Endothelial cell of umbilical vein (primary cell): ENCODE results near the gene SLC12A1. TPM values are rescaled to one million over a fixed set of nuclear protein-coding genes. Genes with fewer than 3 reads are reported as not detected.

ENCODE experiments used
- BruUV-seq: library from RNA; stranded (reverse); fragments of 400-500 nt; replicated peaks from 2 replicates; lab custom pipeline; 2021; lab: Mats Ljungman, UMichigan
- CTCF ChIA-PET: fragments of 300-600, 350-600 bp; sonication (Branson Sonifier 250); formaldehyde crosslinking; loops from one replicate; lab custom pipeline; 2021; ENCODE audit warnings: antibody characterized with exemption, inconsistent platforms; lab: Charles Lee
- POLR2A ChIA-PET: fragments of 300-600, 350-600 bp; sonication (Branson Sonifier 250); formaldehyde crosslinking; loops from one replicate; lab custom pipeline; 2021; ENCODE audit warnings: antibody characterized with exemption, inconsistent platforms; lab: Charles Lee
- DNase-seq: peaks from one replicate; pipeline ENCODE4 v3.0.0-alpha.2; 2011; ENCODE audit warnings: low read depth, low spot score
- FAIRE-seq: peaks from 2 replicates; lab custom pipeline; 2011; peaks lifted over from hg19 to GRCh38; lab: Jason Lieb, UNC
- H2AFZ ChIP-seq: 2 replicates; pipeline ENCODE4 v1.6.0; 2012; ENCODE audit warnings: low read depth, low read length, control low read depth, inconsistent platforms
- H3K27ac ChIP-seq: 2 replicates; pipeline ENCODE4 v1.5.1; 2011; ENCODE audit warnings: low read depth, mild to moderate bottlenecking, control low read depth, low read length, moderate library complexity; ENCODE audit not compliant: insufficient read depth
- H3K27me3 ChIP-seq, 2 experiments: 2 replicates each; pipeline versions ENCODE4 v1.6.0 to v1.6.1; 2011; ENCODE audit warnings: low read length in 2 of 2, mixed read lengths in 1 of 2; ENCODE audit not compliant: control insufficient read depth in 2 of 2, insufficient read depth in 2 of 2
- H3K36me3 ChIP-seq, 2 experiments: 2 replicates in 1 of 2; 3 replicates in 1 of 2; pipeline ENCODE4 v1.5.1; 2011; ENCODE audit warnings: low read length in 2 of 2, mild to moderate bottlenecking in 1 of 2, moderate library complexity in 1 of 2; ENCODE audit not compliant: control insufficient read depth in 2 of 2, insufficient read depth in 2 of 2; ENCODE audit errors: extremely low read depth in 1 of 2
- H3K4me1 ChIP-seq: 3 replicates; pipeline ENCODE4 v1.5.1; 2011; ENCODE audit warnings: mild to moderate bottlenecking, low read length; ENCODE audit not compliant: control insufficient read depth, insufficient read depth; ENCODE audit errors: extremely low read depth
- H3K4me2 ChIP-seq: 2 replicates; pipeline ENCODE4 v1.6.1; 2011; ENCODE audit warnings: low read length, control low read depth, mixed read lengths; ENCODE audit not compliant: insufficient read depth
- H3K4me3 ChIP-seq, 3 experiments: fragments of 200-600 bp in 1 of 3; sonication (generic), shearing (Covaris generic) in 1 of 3; replicated peaks in 1 of 3; 2 replicates each; pipeline ENCODE4 v1.5.1; 2011 to 2016; ENCODE audit warnings: control low read depth in 3 of 3, low read length in 3 of 3, mild to moderate bottlenecking in 2 of 3, inconsistent platforms in 1 of 3, low read depth in 1 of 3, moderate library complexity in 1 of 3; ENCODE audit not compliant: insufficient read depth in 1 of 3
- H3K79me2 ChIP-seq: 2 replicates; pipeline ENCODE4 v1.6.0; 2012; ENCODE audit warnings: low read length, inconsistent platforms; ENCODE audit not compliant: control insufficient read depth, insufficient read depth
- H3K9ac ChIP-seq: replicated peaks from 2 replicates; pipeline ENCODE3; 2011; ENCODE audit warnings: low read length, control low read depth; ENCODE audit not compliant: insufficient read depth; ENCODE audit errors: extremely low read depth
- H3K9me1 ChIP-seq: replicated peaks from 3 replicates; pipeline ENCODE4 v1.6.0; 2011; ENCODE audit warnings: mild to moderate bottlenecking, low read length; ENCODE audit not compliant: control insufficient read depth, insufficient read depth; ENCODE audit errors: extremely low read depth
- H3K9me3 ChIP-seq: replicated peaks from 2 replicates; pipeline ENCODE4 v1.5.1; 2012; ENCODE audit warnings: low read length, inconsistent platforms; ENCODE audit not compliant: control insufficient read depth, insufficient read depth
- H4K20me1 ChIP-seq: replicated peaks from 2 replicates; pipeline ENCODE3; 2011; ENCODE audit warnings: mild to moderate bottlenecking, low read length; ENCODE audit not compliant: control insufficient read depth, insufficient read depth; ENCODE audit errors: extremely low read depth
- CTCF ChIP-seq, 2 donors: IDR thresholded peaks; 1 replicate in 1 of 2; 2 replicates in 1 of 2; pipeline ENCODE4 v1.5.1; 2011; ENCODE audit warnings: low read length in 2 of 2, mild to moderate bottlenecking in 2 of 2, moderate library complexity in 2 of 2, control low read depth in 1 of 2, inconsistent platforms in 1 of 2, low read depth in 1 of 2; ENCODE audit not compliant: insufficient read depth in 1 of 2; ENCODE audit errors: extremely low read depth in 1 of 2
- EZH2 ChIP-seq: IDR thresholded peaks from 2 replicates; pipeline ENCODE4 v1.6.1; 2012; ENCODE audit warnings: borderline replicate concordance, low read depth, mild to moderate bottlenecking, moderate library complexity, low read length, inconsistent platforms; ENCODE audit not compliant: severe bottlenecking
- FOS ChIP-seq: IDR thresholded peaks from 2 replicates; pipeline ENCODE4 v1.6.1; 2011; ENCODE audit warnings: mild to moderate bottlenecking, low read length, moderate library complexity, borderline replicate concordance; ENCODE audit not compliant: insufficient read depth
- GATA2 ChIP-seq: IDR thresholded peaks from 2 replicates; pipeline ENCODE4 v1.7.0; 2011; ENCODE audit warnings: low read depth, mild to moderate bottlenecking, moderate library complexity, mixed read lengths, low read length; ENCODE audit not compliant: insufficient read length, insufficient read depth
- JUN ChIP-seq: IDR thresholded peaks from 2 replicates; pipeline ENCODE4 v1.6.1; 2011; ENCODE audit warnings: borderline replicate concordance, low read depth; ENCODE audit not compliant: insufficient read length, insufficient read depth
- MAX ChIP-seq: IDR thresholded peaks from 2 replicates; pipeline ENCODE4 v1.6.1; 2011; ENCODE audit not compliant: insufficient read depth, insufficient read length
- MYC ChIP-seq: IDR thresholded peaks from one replicate; pipeline ENCODE4 v1.6.1; 2011; ENCODE audit warnings: mild to moderate bottlenecking, low read depth, low read length
- POLR2A ChIP-seq: IDR thresholded peaks from 2 replicates; pipeline ENCODE4 v1.6.1; 2012; ENCODE audit warnings: low read depth, mild to moderate bottlenecking, control low read depth, low read length
- POLR2AphosphoS5 ChIP-seq: IDR thresholded peaks from 2 replicates; pipeline ENCODE4 v1.6.1; 2012; ENCODE audit warnings: low read depth, mild to moderate bottlenecking, control low read depth, low read length, moderate library complexity; ENCODE audit not compliant: insufficient read depth
- dilution Hi-C: fragments of 300-500 bp; cut with MboI; formaldehyde crosslinking; loops from one replicate; pipeline ENCODE4 v1.15.0; 2019; ENCODE audit warnings: low sequenced_read_pairs; ENCODE audit not compliant: extremely low pct_ligation_motif_present
- intact Hi-C: fragments of 100-400 bp; cut with micrococcal nuclease; formaldehyde crosslinking; loops from one replicate; pipeline ENCODE4 v1.10.0; 2022
- polyA plus RNA-seq, 4 experiments: library from polyadenylated mRNA; depleted of rRNA in 3 of 4; stranded (reverse) in 3 of 4; unstranded in 1 of 4; fragments of >200 nt; gene quantifications; 2 replicates each; pipeline versions ENCODE4 v1.2.1 to v1.2.3, GENCODE V29; 2011 to 2012; ENCODE audit warnings: missing spikeins in 1 of 4
- total RNA-seq: library from RNA; stranded (reverse); gene quantifications from 2 replicates; pipeline ENCODE4 v1.2.3, GENCODE V29; 2021

Gene SLC12A1
- total and polyA plus RNA-seq, 2 donors (not counting 3 experiments of a cell fraction or from before 2014, with no cell fraction given), result not detected

- H2AFZ ChIP-seq, result peak overlapping the region; percentile 96
- H3K79me2 ChIP-seq, result peaks cover 14% of the 10 kb centered on the region
- POLR2A ChIA-PET, result no interaction called here
- BruUV-seq, result TSS peak; percentile 64
- intact Hi-C loops, result loop anchor here (1.0 to 5.0 kb wide), 4 partner anchors 155 to 825 kb away; partner anchors contain the start of genes CEP152, COPS2 and SECISBP2L
- peak overlapping the region; percentile 92 for H3K27ac ChIP-seq
- no peak for FAIRE-seq
- H4K20me1 ChIP-seq, result no peaks in the 10 kb centered on the region
- CTCF ChIA-PET, result interaction anchor here (0.6 to 0.9 kb wide), 3 partner anchors 14 to 47 kb away, joined by 3 read pairs; no protein-coding TSS in a partner anchor
- H3K27me3 ChIP-seq, result no peaks in the 10 kb centered on the region
- peak overlapping the region; percentile 65 to 92 (median 90) for H3K4me3 ChIP-seq
- dilution Hi-C loops, result no loop called here
- DNase-seq, result no peak
- H3K4me2 ChIP-seq, result peak overlapping the region; percentile 63
- H3K4me1 ChIP-seq, result peaks cover 21% of the 10 kb centered on the region
- no peaks in the 10 kb centered on the region for H3K9me1 ChIP-seq
- H3K9ac ChIP-seq, result peak overlapping the region; percentile 96
- H3K36me3 ChIP-seq, result peaks cover 2 to 6% of the 10 kb centered on the region in 2 experiments
- no peaks in the 10 kb centered on the region for H3K9me3 ChIP-seq
- TF ChIP-seq GATA2, result no peak
- TF ChIP-seq CTCF (IDR thresholded peaks at IDR 0.05; ENCODE audit: extremely low read depth in 1 of 2, insufficient read depth in 1 of 2, low read depth in 1 of 2, low read length in 2 of 2), result no peak
- TF ChIP-seq MAX, result no peak
- no peak for TF ChIP-seq POLR2A
- TF ChIP-seq POLR2AphosphoS5, result no peak
- TF ChIP-seq JUN, result no peak
- TF ChIP-seq FOS, result no peak
- TF ChIP-seq MYC, result no peak
- no peak for TF ChIP-seq EZH2
Measured at GRCh38 chr15:48331796-48332641, 125.9 kb downstream of the SLC12A1 start.
